ENCODE measurements around the gene C4orf50.

- TF ChIP-seq EZH2phosphoT487 (IDR thresholded peaks at IDR 0.05; ENCODE audit: insufficient read depth, low read depth): no peak
- TF ChIP-seq EZH2 (IDR thresholded peaks at IDR 0.05; ENCODE audit: insufficient read depth, poor library complexity, severe bottlenecking): no peak
Observed at GRCh38 chr4:5905714-5906113, 112.5 kb downstream of the C4orf50 start.

All from GM23248 (cell line).